HEK293 (cell line): ENCODE measurements around the gene GRK5.

ENCODE experiments used
- BCL11A ChIP-seq: fragments of 450-650 bp; formaldehyde crosslinking; IDR thresholded peaks from 2 replicates; pipeline ENCODE4 v1.5.1; 2016; ENCODE audit warnings: low read depth, missing biosample characterization, missing genetic modification characterization
- EGR2 ChIP-seq: fragments of 450-650 bp; formaldehyde crosslinking; IDR thresholded peaks from 2 replicates; pipeline ENCODE4 v1.5.1; 2016; ENCODE audit warnings: low read depth, missing biosample characterization, missing genetic modification characterization
- FEZF1 ChIP-seq: fragments of 450-650 bp; formaldehyde crosslinking; IDR thresholded peaks from 2 replicates; pipeline ENCODE4 v1.5.1; 2016; ENCODE audit warnings: missing biosample characterization, missing genetic modification characterization
- KLF9 ChIP-seq: fragments of 450-650 bp; formaldehyde crosslinking; IDR thresholded peaks from 2 replicates; pipeline ENCODE4 v1.5.1; 2016; ENCODE audit warnings: missing biosample characterization, missing genetic modification characterization, low read depth
- OVOL3 ChIP-seq: fragments of 450-650 bp; formaldehyde crosslinking; IDR thresholded peaks from 2 replicates; pipeline ENCODE4 v1.5.1; 2016; ENCODE audit warnings: missing biosample characterization, missing genetic modification characterization
- YY2 ChIP-seq: fragments of 450-650 bp; formaldehyde crosslinking; IDR thresholded peaks from 2 replicates; pipeline ENCODE4 v1.5.1; 2016; ENCODE audit warnings: missing biosample characterization, missing genetic modification characterization
- ZFP41 ChIP-seq: fragments of 450-650 bp; formaldehyde crosslinking; IDR thresholded peaks from 2 replicates; pipeline ENCODE4 v1.5.1; 2016; ENCODE audit warnings: missing biosample characterization, missing genetic modification characterization, borderline replicate concordance
- ZNF10 ChIP-seq: fragments of 450-650 bp; formaldehyde crosslinking; IDR thresholded peaks from 2 replicates; pipeline ENCODE4 v1.5.1; 2017; ENCODE audit warnings: missing biosample characterization, missing genetic modification characterization
- ZNF112 ChIP-seq: fragments of 450-650 bp; formaldehyde crosslinking; IDR thresholded peaks from 2 replicates; pipeline ENCODE4 v1.5.0; 2017; ENCODE audit warnings: missing biosample characterization, missing genetic modification characterization
- ZNF132 ChIP-seq: fragments of 450-650 bp; formaldehyde crosslinking; IDR thresholded peaks from 2 replicates; pipeline ENCODE4 v1.5.1; 2017; ENCODE audit warnings: missing biosample characterization, missing genetic modification characterization, borderline replicate concordance
- ZNF2 ChIP-seq: fragments of 450-650 bp; formaldehyde crosslinking; IDR thresholded peaks from 2 replicates; pipeline ENCODE4 v1.5.1; 2016; ENCODE audit warnings: missing biosample characterization, missing genetic modification characterization
- ZNF214 ChIP-seq: fragments of 450-650 bp; formaldehyde crosslinking; IDR thresholded peaks from 2 replicates; pipeline ENCODE4 v1.5.1; 2017; ENCODE audit warnings: missing biosample characterization, mild to moderate bottlenecking, missing genetic modification characterization, borderline replicate concordance
- ZNF350 ChIP-seq: fragments of 450-650 bp; formaldehyde crosslinking; IDR thresholded peaks from 2 replicates; pipeline ENCODE4 v1.5.0; 2017; ENCODE audit warnings: missing biosample characterization, mild to moderate bottlenecking, missing genetic modification characterization
- ZNF366 ChIP-seq: fragments of 450-650 bp; formaldehyde crosslinking; conservative IDR thresholded peaks from 2 replicates; pipeline ENCODE4 v1.5.1; 2016; ENCODE audit warnings: missing biosample characterization, missing genetic modification characterization
- ZNF555 ChIP-seq: fragments of 450-650 bp; formaldehyde crosslinking; conservative IDR thresholded peaks from 2 replicates; pipeline ENCODE4 v1.5.1; 2017; ENCODE audit warnings: missing biosample characterization, mild to moderate bottlenecking, missing genetic modification characterization, inconsistent platforms
- ZNF707 ChIP-seq: fragments of 450-650 bp; formaldehyde crosslinking; IDR thresholded peaks from 2 replicates; pipeline ENCODE4 v1.5.1; 2016; ENCODE audit warnings: missing biosample characterization, missing genetic modification characterization
- ZNF76 ChIP-seq: fragments of 450-650 bp; formaldehyde crosslinking; IDR thresholded peaks from 2 replicates; pipeline ENCODE4; 2016; ENCODE audit warnings: low read depth, missing biosample characterization, missing genetic modification characterization, borderline replicate concordance
- ZSCAN23 ChIP-seq: fragments of 450-650 bp; formaldehyde crosslinking; IDR thresholded peaks from 2 replicates; pipeline ENCODE4 v1.5.1; 2016; ENCODE audit warnings: missing biosample characterization, missing genetic modification characterization
- ZXDB ChIP-seq: fragments of 450-650 bp; formaldehyde crosslinking; IDR thresholded peaks from 2 replicates; pipeline ENCODE4 v1.5.1; 2016; ENCODE audit warnings: missing biosample characterization, missing genetic modification characterization
- TF ChIP-seq, protein P1 (sequence below): fragments of 450-650 bp; formaldehyde crosslinking; IDR thresholded peaks from 2 replicates; pipeline ENCODE4 v1.5.1; 2016; ENCODE audit warnings: missing biosample characterization, missing genetic modification characterization, borderline replicate concordance
- TF ChIP-seq, protein P2 (sequence below): fragments of 450-650 bp; formaldehyde crosslinking; IDR thresholded peaks from 2 replicates; pipeline ENCODE4 v1.5.1; 2017; ENCODE audit warnings: missing biosample characterization, missing genetic modification characterization
- TF ChIP-seq, protein P3 (sequence below): fragments of 450-650 bp; formaldehyde crosslinking; IDR thresholded peaks from 2 replicates; pipeline ENCODE4; 2016; ENCODE audit warnings: missing biosample characterization, missing genetic modification characterization
- TF ChIP-seq, protein P4 (sequence below): fragments of 450-650 bp; formaldehyde crosslinking; IDR thresholded peaks from 2 replicates; pipeline ENCODE4 v1.5.1; 2016; ENCODE audit warnings: missing biosample characterization, missing genetic modification characterization, borderline replicate concordance
- TF ChIP-seq, protein P5 (sequence below): fragments of 450-650 bp; formaldehyde crosslinking; IDR thresholded peaks from 2 replicates; pipeline ENCODE4 v1.5.1; 2017; ENCODE audit warnings: missing biosample characterization, missing genetic modification characterization
- TF ChIP-seq, protein P6 (sequence below): fragments of 450-650 bp; formaldehyde crosslinking; IDR thresholded peaks from 2 replicates; pipeline ENCODE4 v1.5.1; 2016; ENCODE audit warnings: missing biosample characterization, missing genetic modification characterization

The GRK5 gene

DNA sequence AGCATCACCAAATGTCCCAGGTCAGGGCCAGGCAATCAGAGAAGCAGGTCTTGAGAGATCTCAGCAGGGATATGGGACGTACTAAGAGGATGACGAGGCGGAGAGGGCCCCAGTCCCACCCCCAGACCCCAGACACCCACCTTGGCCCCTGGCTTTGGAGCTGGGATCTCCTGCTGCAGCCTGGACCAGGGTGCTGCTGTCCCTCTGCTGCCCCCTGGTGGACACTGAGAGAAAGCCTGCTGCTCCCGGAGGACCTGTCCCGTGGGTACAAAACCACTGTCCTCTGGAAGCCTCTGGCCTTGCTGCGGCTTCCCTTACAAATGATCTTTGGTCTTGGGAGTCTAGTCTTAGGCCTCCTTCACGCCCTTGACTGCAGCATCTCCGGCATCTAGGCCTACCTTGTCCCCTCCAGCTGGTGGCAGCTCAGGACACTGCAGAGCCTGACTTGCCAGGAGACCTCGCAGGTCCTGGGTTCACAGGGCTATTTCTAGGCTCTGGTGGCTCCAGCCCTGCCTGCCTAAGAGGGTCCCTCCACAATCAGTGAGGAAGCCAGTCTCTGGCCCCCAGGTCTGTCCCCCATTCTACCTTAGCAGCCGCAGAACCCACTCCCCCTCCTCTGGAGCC, 238.1 kb downstream of the GRK5 start (continued):
- TF ChIP-seq EGR2 (peak; percentile 66), ZNF707 (tag by site-specific recombination) (no peak), OVOL3 (tag by site-specific recombination) (no peak), ZNF350 (no peak), ZFP41 (tag by site-specific recombination) (no peak), ZNF366 (no peak), FEZF1 (no peak), ZNF76 (tag by site-specific recombination) (no peak), ZNF112 (tag by site-specific recombination) (no peak), BCL11A (tag by site-specific recombination) (no peak), YY2 (tag by site-specific recombination) (no peak), ZNF214 (tag by site-specific recombination) (no peak), ZNF2 (tag by site-specific recombination) (0 out of 2 replicates have a peak, but pooled peaks have one; percentile 20), ZNF10 (tag by site-specific recombination) (no peak), ZSCAN23 (tag by site-specific recombination) (no peak), KLF9 (tag by site-specific recombination) (no peak), ZNF132 (no peak), ZXDB (no peak), ZNF555 (tag by site-specific recombination) (no peak)
- TF ChIP-seq, protein P1, sequence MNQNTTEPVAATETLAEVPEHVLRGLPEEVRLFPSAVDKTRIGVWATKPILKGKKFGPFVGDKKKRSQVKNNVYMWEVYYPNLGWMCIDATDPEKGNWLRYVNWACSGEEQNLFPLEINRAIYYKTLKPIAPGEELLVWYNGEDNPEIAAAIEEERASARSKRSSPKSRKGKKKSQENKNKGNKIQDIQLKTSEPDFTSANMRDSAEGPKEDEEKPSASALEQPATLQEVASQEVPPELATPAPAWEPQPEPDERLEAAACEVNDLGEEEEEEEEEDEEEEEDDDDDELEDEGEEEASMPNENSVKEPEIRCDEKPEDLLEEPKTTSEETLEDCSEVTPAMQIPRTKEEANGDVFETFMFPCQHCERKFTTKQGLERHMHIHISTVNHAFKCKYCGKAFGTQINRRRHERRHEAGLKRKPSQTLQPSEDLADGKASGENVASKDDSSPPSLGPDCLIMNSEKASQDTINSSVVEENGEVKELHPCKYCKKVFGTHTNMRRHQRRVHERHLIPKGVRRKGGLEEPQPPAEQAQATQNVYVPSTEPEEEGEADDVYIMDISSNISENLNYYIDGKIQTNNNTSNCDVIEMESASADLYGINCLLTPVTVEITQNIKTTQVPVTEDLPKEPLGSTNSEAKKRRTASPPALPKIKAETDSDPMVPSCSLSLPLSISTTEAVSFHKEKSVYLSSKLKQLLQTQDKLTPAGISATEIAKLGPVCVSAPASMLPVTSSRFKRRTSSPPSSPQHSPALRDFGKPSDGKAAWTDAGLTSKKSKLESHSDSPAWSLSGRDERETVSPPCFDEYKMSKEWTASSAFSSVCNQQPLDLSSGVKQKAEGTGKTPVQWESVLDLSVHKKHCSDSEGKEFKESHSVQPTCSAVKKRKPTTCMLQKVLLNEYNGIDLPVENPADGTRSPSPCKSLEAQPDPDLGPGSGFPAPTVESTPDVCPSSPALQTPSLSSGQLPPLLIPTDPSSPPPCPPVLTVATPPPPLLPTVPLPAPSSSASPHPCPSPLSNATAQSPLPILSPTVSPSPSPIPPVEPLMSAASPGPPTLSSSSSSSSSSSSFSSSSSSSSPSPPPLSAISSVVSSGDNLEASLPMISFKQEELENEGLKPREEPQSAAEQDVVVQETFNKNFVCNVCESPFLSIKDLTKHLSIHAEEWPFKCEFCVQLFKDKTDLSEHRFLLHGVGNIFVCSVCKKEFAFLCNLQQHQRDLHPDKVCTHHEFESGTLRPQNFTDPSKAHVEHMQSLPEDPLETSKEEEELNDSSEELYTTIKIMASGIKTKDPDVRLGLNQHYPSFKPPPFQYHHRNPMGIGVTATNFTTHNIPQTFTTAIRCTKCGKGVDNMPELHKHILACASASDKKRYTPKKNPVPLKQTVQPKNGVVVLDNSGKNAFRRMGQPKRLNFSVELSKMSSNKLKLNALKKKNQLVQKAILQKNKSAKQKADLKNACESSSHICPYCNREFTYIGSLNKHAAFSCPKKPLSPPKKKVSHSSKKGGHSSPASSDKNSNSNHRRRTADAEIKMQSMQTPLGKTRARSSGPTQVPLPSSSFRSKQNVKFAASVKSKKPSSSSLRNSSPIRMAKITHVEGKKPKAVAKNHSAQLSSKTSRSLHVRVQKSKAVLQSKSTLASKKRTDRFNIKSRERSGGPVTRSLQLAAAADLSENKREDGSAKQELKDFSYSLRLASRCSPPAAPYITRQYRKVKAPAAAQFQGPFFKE (tag by site-specific recombination), result no peak
- TF ChIP-seq, protein P2, sequence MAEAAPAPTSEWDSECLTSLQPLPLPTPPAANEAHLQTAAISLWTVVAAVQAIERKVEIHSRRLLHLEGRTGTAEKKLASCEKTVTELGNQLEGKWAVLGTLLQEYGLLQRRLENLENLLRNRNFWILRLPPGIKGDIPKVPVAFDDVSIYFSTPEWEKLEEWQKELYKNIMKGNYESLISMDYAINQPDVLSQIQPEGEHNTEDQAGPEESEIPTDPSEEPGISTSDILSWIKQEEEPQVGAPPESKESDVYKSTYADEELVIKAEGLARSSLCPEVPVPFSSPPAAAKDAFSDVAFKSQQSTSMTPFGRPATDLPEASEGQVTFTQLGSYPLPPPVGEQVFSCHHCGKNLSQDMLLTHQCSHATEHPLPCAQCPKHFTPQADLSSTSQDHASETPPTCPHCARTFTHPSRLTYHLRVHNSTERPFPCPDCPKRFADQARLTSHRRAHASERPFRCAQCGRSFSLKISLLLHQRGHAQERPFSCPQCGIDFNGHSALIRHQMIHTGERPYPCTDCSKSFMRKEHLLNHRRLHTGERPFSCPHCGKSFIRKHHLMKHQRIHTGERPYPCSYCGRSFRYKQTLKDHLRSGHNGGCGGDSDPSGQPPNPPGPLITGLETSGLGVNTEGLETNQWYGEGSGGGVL, result no peak
- TF ChIP-seq, protein P3, sequence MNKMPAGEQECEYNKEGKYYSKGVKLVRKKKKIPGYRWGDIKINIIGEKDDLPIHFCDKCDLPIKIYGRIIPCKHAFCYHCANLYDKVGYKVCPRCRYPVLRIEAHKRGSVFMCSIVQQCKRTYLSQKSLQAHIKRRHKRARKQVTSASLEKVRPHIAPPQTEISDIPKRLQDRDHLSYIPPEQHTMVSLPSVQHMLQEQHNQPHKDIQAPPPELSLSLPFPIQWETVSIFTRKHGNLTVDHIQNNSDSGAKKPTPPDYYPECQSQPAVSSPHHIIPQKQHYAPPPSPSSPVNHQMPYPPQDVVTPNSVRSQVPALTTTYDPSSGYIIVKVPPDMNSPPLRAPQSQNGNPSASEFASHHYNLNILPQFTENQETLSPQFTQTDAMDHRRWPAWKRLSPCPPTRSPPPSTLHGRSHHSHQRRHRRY (tag by site-specific recombination), result no peak
- TF ChIP-seq, protein P4, sequence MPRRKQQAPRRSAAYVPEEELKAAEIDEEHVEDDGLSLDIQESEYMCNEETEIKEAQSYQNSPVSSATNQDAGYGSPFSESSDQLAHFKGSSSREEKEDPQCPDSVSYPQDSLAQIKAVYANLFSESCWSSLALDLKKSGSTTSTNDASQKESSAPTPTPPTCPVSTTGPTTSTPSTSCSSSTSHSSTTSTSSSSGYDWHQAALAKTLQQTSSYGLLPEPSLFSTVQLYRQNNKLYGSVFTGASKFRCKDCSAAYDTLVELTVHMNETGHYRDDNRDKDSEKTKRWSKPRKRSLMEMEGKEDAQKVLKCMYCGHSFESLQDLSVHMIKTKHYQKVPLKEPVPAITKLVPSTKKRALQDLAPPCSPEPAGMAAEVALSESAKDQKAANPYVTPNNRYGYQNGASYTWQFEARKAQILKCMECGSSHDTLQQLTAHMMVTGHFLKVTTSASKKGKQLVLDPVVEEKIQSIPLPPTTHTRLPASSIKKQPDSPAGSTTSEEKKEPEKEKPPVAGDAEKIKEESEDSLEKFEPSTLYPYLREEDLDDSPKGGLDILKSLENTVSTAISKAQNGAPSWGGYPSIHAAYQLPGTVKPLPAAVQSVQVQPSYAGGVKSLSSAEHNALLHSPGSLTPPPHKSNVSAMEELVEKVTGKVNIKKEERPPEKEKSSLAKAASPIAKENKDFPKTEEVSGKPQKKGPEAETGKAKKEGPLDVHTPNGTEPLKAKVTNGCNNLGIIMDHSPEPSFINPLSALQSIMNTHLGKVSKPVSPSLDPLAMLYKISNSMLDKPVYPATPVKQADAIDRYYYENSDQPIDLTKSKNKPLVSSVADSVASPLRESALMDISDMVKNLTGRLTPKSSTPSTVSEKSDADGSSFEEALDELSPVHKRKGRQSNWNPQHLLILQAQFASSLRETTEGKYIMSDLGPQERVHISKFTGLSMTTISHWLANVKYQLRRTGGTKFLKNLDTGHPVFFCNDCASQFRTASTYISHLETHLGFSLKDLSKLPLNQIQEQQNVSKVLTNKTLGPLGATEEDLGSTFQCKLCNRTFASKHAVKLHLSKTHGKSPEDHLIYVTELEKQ, result no peak
- TF ChIP-seq, protein P5, sequence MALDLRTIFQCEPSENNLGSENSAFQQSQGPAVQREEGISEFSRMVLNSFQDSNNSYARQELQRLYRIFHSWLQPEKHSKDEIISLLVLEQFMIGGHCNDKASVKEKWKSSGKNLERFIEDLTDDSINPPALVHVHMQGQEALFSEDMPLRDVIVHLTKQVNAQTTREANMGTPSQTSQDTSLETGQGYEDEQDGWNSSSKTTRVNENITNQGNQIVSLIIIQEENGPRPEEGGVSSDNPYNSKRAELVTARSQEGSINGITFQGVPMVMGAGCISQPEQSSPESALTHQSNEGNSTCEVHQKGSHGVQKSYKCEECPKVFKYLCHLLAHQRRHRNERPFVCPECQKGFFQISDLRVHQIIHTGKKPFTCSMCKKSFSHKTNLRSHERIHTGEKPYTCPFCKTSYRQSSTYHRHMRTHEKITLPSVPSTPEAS (tag by site-specific recombination), result no peak
- TF ChIP-seq, protein P6, sequence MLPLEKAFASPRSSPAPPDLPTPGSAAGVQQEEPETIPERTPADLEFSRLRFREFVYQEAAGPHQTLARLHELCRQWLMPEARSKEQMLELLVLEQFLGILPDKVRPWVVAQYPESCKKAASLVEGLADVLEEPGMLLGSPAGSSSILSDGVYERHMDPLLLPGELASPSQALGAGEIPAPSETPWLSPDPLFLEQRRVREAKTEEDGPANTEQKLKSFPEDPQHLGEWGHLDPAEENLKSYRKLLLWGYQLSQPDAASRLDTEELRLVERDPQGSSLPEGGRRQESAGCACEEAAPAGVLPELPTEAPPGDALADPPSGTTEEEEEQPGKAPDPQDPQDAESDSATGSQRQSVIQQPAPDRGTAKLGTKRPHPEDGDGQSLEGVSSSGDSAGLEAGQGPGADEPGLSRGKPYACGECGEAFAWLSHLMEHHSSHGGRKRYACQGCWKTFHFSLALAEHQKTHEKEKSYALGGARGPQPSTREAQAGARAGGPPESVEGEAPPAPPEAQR (tag by site-specific recombination), result no peak
